Activated CD8-positive, alpha-beta memory T cell treated with anti-CD3 and anti-CD28 coated beads, Interleukin-2, amount 50 U/mL, for 4 hours (primary cell): ENCODE data around the gene PDGFRB.

ENCODE experiments used
- DNase-seq: peaks from one replicate; pipeline ENCODE4 v3.0.0-alpha.2; 2020

The PDGFRB gene

DNA sequence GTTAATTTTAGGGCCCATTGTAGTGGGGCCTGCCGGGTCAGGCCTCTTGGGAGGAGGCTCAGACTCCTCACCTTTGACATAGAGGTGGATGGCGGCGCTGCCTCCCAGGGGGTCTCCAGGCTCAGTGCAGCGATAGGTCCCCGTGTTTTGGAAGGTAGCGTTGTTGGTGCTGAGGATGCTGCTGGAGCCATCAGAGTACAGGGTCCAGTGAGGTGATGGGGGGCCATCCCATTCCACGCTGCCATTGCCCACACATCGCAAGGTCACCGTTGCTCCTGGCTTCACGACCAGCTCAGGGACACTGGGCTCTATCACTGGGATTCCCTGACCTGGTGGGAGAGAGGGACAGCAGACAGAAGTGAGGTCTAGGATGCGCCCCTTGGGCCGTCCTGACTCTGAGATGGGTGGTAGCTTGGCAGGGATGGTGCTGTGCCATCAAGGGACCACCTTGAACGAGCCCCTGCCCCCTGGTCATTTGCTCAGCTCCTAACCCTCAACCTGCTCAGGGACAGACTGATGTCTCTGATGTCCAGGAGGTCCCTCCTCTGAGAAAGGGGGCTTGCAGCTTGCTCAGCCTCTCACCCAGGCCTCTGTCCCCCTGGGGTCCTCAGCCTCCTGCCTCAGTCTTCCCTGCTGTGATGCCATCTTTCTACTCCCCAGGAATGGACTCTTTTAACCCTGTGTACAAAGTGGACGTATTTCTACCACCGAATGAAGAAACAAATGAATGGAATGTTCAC, 74.8 kb downstream of the PDGFRB start:
- DNase-seq, result no peak

- DNase-seq, result no peak
Measured at GRCh38 chr5:150079909-150080461, 75.7 kb downstream of the PDGFRB start.

- no peak for DNase-seq
Measured at GRCh38 chr5:150078802-150079689, 76.6 kb downstream of the PDGFRB start.

- DNase-seq, result no peak
Measured at GRCh38 chr5:150077996-150078801, 77.4 kb downstream of the PDGFRB start.

- no peak for DNase-seq
Measured at GRCh38 chr5:150077060-150077459, 78.6 kb downstream of the PDGFRB start.

GRCh38 chr5:150075806-150076205, 79.8 kb downstream of the PDGFRB start:
- no peak for DNase-seq

DNA sequence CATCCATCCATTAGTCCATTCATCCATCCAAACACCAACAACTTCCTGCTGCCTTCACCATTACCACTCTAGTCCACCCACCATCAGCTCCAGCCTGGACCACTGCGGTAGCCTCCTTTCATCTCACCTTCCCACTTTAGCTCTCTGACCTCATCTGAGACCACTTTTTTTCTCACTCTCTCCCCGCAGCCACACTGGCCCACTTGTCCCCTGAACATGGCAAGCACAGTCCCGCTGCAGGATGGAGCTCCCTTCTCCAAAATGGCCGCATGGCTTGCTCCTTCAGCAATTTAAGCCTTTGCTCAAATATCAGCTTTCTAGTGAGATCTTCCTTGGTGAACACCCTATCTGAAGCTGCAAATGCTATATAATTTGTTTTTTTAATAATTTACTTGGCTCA, 80.4 kb downstream of the PDGFRB start:
- DNase-seq, result no peak

DNA sequence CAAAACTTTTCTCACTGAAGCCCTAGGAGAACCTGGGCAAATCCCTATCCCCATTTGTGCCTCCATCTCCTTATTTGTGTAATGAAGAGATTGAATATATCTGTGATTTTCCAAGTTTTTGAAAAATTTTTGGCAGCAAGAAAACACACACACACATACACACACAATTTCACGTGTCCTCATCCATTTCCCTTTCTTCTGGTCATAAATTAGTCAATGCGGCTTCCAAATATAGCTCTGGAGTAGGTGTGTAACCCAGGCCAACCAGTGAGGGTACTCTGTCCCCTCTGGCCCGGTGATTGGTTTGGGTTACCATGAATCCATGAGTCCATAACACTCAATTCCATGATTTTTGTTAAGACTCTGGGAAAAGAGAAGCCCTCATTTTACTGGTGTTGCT, 82.0 kb downstream of the PDGFRB start:
- no peak for DNase-seq

DNA sequence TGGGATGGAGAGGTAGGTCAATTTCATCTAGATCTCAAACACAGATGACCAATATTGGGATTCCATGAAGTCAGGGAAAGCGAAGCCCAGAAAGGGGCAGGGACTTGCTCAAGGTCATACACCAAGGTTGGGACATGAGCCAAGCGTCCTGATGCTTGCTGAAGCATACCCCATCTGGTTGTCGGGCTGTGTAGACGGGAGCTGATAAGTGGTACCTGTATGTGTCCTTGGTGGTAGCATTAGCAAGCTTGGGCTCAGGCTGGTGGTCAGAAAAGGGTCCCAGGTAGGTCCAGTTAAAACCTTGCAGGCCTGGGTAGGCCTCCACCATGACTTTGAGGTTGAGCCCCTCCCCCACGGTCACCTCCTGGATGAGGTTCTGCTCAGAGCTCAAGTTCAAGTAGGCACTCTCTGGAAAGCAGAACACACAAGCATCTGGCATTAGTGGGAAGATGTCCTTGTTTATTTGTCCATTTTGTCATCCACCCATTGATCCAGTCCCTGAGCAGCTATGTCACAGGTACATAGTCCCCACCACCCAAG, 82.5 kb downstream of the PDGFRB start:
- DNase-seq, result no peak

DNA sequence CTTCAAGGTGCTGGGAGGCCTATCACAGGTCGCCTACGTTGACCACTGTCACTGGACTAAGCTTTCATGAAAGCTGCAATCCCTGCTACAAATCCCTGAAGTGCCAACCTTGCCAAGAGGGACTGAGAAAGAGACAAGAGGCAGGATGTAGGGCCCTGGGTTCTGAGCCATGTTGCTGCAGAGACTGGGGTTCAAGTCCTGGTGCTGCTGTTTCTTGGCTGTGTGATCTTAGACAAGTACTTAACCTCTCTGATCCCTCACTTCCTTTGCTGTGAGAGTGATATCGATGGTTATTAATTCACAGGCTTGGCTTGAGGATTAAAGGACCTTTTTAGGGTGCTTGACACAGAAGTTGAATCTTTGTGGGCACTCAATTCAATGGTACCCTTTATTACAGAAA, 84.8 kb downstream of the PDGFRB start:
- DNase-seq, result no peak

DNA sequence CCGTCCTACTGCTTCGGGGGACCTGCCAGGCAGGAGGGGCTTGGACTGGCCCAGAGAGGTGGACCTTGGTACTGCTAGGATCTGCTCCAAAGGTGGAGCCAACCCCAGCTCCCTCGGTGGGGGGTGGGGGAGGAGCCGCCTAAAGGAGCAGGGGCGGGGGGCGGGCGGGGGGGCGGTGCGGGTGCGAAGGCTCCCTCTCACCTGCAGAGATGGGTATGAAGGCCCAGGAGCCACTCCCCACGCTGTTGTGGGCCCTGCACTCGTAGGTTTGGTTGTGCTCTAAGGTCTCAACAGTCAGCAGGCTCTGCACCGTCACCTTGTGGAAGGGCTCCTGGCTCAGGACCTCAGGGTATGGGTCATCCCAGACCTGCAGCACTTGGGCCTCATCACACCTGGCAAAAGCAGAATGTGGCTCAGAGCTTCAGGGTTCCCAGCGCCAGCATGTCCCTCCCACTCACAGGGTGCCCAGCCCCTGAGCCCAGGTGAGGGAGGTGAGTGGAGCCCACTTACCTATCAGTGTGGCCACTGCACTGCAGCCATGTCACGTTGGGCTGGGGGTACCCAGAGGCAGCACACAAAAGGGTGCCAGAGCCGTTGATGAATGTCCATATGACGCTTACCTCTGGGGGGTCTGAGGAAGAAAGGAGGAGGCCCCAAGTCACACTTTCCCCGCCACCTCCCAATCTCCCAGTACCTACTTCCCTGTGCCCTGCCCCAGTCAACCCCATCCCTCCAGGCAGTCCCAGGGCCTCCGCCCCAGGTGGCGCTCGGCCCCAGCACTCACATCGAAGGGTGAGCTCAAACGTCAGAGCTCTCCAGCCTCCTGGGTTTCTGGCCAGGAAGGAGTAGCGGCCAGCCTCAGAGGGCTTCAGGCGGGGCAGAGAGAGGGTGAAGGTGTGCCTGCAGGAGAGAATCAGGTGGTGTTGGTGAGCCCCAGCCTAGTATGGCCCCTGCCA, 85.7 kb downstream of the PDGFRB start:
- DNase-seq, result no peak

- DNase-seq, result no peak
Measured at GRCh38 chr5:150068961-150069645, 86.5 kb downstream of the PDGFRB start.

GRCh38 chr5:150068472-150068871, 87.2 kb downstream of the PDGFRB start:
- no peak for DNase-seq

GRCh38 chr5:150068071-150068470, 87.6 kb downstream of the PDGFRB start:
- DNase-seq, result no peak

DNA sequence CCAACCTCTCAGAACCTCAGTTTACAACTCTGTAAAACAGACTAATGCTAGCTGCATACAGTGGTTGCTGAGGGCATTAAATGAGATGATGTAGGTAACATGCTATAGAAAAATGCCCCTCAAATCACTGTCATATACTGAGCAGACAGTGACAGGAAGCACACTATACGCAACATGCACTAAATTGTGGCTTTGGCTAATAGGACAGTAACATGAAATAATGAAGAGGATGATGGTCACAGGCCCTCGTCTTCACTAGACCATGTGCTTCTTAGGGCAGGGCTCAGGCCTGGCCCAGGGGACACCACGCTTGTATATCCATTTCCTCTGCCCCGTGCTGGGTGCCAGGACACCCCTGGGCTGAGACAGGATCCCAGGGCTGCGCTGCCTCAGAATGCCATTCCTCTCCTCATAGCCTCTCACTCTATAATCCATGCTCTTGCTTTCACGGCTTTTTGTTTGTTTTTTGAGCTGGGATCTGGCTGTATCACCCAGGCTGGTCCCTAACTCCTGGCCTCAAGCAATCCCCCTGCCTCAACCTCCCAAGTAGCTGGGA, 88.2 kb downstream of the PDGFRB start:
- DNase-seq, result no peak

DNA sequence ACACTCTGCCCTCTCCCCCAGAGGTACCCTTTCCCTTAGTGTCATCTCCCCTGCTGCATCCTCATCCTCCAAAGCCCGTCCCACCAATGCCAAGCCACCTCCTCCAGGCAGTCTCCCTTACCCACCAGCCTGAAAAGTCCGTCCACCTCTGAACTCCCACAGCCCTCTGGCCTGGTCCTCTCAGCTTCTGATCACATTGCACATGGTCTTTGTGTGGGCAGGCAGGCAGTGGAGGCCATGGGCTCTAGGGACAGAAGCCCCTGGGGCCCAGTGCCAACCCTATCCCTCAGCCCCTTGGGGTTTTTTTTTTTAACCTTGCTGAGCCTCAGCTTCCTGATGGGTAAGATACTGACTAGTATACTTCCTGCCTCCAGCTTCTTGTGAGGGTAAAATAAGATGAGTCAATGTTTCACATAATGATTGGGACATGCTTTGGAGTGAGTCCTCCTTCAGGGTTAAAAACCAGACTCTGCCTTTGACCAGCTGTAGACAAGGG, 88.7 kb downstream of the PDGFRB start:
- DNase-seq, result no peak

DNA sequence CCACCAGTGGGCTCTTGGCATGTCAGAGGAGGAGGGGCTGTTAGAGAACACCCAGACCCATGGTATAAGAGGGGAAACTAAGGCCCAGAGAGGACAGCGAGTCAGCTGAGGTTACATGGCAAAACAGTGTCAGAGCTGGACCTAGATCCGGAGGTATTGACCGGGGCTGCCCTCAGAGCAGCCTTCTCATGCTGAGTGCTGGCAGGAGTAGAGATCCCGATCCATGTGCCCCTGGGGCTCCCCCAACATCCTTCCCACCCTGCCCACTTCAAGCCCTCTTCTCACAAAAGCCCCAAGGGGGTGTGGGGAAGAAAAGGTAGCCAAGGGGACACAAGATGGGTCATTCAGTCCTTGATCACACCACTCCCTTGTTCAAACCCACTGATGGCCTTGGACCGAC, 89.2 kb downstream of the PDGFRB start:
- no peak for DNase-seq

GRCh38 chr5:150065886-150066285, 89.8 kb downstream of the PDGFRB start:
- DNase-seq, result no peak

DNA sequence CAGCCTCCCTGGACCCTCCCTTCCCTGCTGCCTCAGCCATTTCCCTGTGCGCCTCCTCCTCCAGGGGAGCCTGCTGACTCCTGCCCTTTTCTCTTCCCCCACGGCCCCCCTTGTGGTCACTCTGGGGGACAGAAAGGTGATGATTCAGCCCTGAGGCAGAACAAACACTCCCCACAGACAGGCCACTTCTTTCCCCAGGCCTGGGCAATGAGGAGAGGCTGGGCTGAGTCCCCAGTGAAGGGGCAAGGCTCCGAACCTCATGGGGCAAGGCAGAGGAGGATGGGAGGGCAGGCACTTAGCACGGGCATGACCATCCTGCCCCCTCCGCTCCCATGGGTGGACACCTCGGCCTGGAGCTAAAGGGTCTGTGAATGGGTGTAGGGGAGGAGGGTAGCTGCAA, 90.3 kb downstream of the PDGFRB start:
- no peak for DNase-seq

DNA sequence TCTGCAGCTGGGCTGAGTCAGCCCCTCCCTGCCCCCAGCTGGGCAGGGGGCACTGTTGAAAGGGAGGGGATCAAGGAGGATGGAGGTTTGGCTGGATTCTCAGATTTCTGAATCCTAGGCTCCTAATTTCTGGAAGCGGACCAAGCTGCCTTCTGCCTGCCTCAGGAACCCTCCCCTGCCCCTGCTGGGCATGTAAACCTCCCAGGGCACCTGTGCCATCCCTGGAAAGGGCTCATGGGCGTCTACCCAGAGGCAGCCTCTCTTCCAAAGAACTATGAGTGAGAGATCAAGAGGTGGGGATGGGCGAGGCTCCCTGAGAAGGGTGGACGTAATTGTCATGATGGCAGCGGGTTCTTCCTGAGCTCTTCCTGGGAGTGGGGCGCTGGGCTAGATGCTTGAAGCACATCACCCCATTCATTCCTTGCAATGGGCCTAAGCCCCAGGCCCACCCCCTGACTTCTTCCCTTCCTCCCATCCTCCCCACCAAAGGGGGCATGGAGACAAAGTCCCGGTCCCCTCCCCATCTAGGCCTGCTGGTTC, 90.9 kb downstream of the PDGFRB start:
- no peak for DNase-seq
